Measurements from ENCODE around the gene MYH14. TPM values are rescaled to one million over a fixed set of nuclear protein-coding genes. Genes with fewer than 3 reads are reported as not detected.
A peak's percentile ranks its signal among the peaks of the same experiment; 100 is the strongest.
"Not testable (repeated sequence)": the region's sequence is repeated elsewhere in the genome, so short reads cannot be mapped to it uniquely, and the experiment has no call there.

The MYH14 gene
- total RNA-seq, 1 donor from 2014 or later = 23.8 TPM

DNA sequence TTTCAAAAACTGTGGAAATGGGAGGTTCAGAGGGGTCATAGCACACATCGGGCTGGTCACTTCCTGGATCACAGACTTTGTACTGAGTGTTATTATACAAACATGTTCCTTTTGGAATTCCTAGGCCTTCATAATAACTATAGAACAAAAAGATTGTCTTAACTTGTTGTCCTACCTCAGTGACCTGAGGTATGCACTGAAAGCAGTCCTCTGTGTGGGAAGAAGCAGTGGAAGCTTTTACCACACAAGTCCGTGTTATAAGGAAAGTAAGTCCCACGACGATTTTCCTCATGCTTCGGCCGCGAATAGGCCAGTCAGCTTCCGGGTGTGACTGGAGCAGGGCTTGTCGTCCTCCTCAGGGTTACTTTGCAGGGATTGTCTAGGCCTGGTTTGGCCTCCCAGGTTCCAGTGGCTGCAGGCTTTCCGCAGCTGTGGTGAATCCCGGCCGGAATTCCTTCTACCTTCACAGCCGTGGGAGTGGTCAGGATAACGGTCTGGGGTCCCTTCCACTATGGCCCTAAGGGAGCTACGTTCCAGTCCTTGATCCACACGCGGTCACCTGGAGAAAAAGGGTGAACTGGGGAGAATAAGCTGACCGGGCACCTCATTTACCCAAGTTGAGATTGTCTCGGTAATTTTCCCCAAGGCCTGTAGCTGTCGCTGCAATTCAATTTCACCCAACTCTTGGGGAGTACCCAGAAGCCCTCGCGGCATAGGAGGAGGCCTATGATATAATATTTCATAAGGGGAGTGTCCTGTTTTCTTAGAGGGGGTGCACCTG, 146.0 kb downstream of the MYH14 start:
- DNase-seq (ENCODE audit: low read depth) = no peak
- H3K4me3 ChIP-seq (ENCODE audit: low read depth, low read length) = no peak overlapping the region
- TF ChIP-seq, protein P1, sequence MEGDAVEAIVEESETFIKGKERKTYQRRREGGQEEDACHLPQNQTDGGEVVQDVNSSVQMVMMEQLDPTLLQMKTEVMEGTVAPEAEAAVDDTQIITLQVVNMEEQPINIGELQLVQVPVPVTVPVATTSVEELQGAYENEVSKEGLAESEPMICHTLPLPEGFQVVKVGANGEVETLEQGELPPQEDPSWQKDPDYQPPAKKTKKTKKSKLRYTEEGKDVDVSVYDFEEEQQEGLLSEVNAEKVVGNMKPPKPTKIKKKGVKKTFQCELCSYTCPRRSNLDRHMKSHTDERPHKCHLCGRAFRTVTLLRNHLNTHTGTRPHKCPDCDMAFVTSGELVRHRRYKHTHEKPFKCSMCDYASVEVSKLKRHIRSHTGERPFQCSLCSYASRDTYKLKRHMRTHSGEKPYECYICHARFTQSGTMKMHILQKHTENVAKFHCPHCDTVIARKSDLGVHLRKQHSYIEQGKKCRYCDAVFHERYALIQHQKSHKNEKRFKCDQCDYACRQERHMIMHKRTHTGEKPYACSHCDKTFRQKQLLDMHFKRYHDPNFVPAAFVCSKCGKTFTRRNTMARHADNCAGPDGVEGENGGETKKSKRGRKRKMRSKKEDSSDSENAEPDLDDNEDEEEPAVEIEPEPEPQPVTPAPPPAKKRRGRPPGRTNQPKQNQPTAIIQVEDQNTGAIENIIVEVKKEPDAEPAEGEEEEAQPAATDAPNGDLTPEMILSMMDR (conservative IDR thresholded peaks at IDR 0.05; ENCODE audit: low read depth, low read length) = peak; percentile 17

DNA sequence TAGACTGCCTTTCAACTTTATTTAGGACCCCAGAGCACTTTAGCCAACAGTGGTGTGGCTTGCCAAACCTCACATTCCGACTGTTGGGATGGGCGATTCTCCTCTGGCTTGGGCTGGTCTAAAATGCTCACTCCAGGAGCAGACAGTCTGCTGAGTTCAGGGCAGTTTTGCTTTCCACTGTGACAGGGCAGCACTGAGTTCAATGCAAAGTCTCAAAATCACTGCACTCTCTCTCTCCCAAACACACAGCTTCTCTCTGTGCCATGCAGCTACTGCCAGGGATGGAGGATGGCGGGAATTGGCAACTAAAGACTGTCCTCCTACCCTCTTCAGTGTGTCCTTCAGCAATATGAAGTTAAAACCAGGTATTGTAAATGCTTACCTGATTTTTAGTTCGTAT, 148.8 kb downstream of the MYH14 start:
- TF ChIP-seq, protein P1 (conservative IDR thresholded peaks at IDR 0.05; ENCODE audit: low read depth, low read length) = no peak
- DNase-seq (ENCODE audit: low read depth) = no peak
- H3K4me3 ChIP-seq (ENCODE audit: low read depth, low read length) = no peak overlapping the region

DNA sequence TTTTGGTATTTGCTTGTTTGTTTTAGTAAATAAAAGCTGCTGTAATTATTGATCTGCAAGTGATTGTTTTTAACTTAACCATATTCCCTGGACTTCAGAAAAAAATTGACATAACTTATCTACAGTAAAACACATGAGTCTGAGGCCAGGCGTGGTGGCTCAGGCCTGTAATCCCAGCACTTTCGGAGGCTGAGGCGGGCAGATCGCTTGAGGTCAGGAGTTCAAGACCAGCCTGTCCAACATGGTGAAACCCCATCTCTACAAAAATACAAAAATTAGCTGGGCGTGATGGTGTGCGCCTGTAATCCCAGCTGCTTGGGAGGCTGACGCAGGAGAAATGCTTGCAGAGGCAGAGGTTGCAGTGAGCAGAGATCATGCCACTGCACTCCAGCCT, 150.1 kb downstream of the MYH14 start:
- H3K4me3 ChIP-seq (ENCODE audit: low read depth, low read length); DNase-seq (ENCODE audit: low read depth): not testable (repeated sequence)

DNA sequence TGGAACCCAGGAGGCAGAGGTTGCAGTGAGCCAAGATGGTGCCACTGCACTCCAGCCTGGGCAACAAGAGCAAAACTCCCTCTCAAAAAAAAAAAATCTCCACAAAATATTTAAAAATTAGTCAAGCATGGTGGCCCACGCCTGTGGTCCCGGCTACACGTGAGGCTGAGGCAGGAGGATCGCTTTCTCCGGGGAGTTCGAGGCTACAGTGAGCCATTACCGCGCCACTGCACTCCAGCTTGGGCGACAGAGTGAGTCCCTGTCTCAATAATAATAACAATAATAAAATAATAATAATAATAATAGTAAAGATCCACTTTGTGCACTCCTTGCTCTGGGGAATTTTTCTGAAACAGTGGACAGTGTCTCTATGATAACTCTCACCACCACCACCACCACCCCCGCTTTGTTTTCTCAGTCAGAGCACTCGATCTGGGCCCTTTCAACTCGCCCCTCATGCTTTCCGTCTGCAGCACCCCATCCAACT, 153.3 kb downstream of the MYH14 start:
- TF ChIP-seq, protein P1 (conservative IDR thresholded peaks at IDR 0.05; ENCODE audit: low read depth, low read length) = no peak
- H3K4me3 ChIP-seq (ENCODE audit: low read depth, low read length) = no peak overlapping the region
- DNase-seq (ENCODE audit: low read depth) = no peak

DNA sequence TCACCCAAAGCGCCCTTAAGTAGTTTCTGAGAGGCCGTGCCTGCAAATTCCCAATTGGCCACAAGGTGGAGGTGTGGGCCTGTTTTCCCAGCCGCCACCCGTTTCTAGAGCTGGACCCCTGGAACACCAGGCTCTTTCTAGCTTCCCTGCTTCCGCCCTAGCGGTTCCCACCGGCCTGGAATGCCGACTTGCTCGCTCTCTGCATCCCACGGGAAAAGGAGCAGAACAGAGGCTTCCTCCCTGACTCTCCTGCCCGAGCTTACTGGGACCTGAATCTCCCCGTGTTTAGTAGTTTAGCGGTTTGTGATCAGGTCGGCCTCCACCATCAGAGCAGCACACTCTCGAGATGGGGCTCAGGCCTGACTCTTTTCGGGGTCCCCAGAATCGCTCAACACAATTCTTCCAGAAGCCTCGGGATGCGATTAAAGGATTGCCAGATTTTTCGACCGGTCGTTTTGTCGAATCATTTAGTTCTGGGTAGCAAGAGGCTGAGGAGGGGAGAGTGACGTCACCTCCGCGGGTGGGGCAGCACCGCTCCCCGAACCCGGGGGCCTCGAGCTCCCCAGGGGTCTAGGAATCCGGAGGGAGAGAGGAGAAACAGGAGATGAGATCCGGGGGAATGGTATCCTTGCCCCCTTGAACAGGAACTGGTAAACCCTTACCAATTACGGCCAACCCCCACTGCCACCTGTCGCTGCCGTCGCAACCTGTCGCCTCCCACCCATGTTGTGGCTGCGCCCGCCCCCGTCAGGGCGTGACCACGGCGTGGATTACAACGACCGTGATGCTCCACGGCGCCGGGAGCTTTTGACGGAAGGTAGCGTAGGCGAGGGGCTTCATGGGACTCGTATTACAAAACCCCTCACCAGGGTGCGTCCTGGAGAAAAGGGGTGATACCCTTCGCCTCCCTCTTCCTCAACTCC, 154.0 kb downstream of the MYH14 start:
- H3K4me3 ChIP-seq (ENCODE audit: low read depth, low read length) = peak overlapping the region; percentile 56
- TF ChIP-seq, protein P1 (conservative IDR thresholded peaks at IDR 0.05; ENCODE audit: low read depth, low read length) = peak; percentile 85
- DNase-seq (ENCODE audit: low read depth) = no peak

DNA sequence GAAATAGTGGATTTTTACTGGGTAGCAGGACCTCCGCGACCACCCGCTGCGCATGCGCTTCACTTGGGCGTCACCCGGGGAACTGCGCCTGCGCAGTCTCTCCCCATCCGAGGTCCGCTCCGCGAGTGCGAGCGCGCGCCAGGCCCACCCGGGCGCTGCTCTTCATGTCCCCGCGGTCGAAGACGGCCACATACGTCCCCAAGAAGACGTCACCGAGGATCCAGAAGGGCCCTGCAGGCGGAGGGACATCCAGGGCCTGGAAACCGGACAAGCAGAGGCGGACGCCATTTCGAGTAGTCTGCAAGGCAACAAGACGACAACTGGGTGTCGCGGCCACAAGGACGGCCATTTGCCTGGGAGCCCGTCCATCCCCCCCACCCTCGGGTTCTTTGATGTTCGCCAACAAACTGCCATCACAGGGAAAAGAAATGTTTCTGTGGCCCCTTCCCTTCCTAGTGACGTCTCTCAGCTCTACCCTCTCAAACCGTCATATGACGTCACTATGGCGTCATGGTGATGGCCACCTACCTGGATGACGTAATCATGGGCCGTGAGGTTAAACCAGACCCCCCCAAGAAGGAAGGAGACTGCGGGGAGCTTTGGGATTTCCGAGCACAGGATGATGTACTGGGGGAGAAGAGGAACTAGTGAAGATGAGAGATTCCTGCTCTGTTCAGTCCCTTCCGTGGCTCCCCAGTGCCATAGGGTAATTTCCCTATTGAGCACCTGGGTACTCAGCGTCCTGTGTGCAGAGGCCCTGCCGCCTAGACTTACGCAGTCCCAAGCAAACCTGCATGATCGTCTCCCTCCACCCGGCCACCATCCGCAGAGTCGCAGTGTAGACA, 155.3 kb downstream of the MYH14 start:
- TF ChIP-seq, protein P1 (conservative IDR thresholded peaks at IDR 0.05; ENCODE audit: low read depth, low read length) = no peak
- peak overlapping the region; percentile 25 for H3K4me3 ChIP-seq (ENCODE audit: low read depth, low read length)
- DNase-seq (ENCODE audit: low read depth) = no peak

All from epithelial cell of proximal tubule (primary cell).